Stimulated activated CD4-positive, alpha-beta T cell treated with anti-CD3 and anti-CD28 coated beads, Interleukin-2, amount 100 ng/mL, for 4 hours (primary cell): ENCODE measurements around the gene UBA3.

Experiments used
- DNase-seq: peaks from one replicate; pipeline ENCODE4 v3.0.0-alpha.2; 2020; ENCODE audit warnings: low read depth

Gene UBA3

GRCh38 chr3:69097407-69098086 is 17.4 kb upstream of the UBA3 start:
- DNase-seq: no peak

DNA sequence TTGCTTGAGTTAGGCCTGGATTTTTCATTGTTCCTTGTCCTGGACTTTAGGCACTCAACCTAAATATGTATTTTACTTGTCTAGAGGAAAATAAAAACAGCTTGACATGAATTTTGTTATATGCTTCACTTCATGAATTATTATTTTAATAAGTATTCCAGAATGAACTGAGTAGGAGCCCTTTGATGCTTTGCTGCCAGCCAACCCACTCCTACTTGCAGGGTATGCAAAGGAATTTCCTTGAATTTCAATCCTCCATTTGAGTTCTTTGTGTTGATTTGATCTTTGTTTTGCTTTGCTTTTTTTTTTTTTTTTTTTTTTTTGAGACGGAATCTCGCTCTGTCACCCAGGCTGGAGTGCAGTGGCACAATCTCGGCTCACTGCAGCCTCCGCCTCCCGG is 16.1 kb upstream of the UBA3 start:
- DNase-seq: no peak

DNA sequence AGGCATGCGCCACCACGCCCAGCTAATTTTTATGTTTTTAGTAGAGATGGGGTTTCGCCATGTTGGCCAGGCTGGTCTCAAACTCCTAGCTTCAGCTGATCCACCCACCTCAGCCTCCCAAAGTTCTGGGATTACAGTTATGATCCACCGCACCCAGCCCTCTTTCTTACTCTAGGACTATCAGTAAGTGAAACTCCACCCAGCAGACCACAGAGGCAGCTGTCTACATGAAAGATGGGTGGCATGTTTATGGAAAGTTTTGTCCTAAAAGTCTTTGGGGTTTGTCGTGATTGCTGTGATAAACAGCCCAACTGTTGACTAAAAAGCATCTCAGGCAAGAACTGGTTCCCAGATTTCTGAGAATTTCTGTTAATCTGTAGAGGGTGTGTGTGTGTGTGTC is 15.5 kb upstream of the UBA3 start:
- DNase-seq: no peak

DNA sequence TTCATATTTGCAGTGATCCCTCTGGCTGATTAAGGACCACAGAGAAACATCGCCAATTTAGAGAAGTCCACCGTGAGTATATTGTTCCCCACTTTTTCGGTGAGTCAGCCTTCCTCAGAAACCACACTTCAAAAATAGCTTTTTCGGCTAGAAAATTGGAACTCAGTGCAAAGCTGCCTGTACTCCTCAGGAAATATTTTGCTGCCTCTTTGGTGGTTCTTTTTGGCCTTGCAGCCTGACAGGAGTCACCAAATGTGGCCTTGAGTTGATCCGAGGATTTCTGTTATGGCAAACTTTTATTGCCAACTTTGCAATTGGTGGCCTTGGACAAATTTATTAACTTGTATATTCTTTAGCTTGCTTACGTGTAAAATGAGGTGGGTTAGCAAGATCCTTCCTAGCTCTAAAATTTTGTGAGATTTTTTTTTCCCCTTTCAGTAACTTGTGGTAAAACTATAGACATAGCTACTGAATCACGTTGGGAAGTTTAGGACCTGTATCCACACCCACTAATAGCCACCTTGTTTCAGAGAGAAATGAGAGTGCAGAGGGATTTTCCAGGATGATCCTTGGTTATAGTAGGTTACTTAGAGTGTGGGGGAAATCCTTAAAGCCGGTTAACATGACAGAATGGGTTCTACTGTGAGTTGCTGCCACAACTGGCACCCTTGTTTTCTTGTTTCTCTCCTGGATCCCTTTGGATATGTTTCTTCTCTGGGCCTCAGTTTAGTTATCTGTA is 14.5 kb upstream of the UBA3 start:
- DNase-seq: no peak

DNA sequence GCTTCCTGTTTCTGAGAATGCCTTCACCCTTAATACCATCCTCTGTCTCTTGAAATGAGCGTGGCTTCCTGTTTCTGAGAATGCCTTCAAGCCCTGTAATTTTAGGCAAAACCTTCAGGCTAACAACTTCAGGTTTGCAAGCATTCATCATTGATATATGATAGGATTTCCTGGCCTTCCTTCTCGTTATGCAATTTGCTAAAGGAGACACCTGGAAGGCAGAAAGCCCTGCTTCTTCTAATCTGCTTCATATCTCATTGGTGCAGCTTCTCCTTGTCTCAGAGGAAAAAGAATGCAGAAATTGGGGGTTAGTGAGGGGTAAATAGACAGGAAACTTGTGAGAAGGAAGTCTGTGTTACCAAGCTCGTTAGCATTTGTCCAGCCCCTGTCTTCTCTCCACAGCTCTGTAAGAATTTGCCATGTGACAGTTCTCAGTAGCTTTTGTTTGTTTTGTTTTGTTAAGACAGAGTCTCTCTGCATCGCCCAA is 11.9 kb upstream of the UBA3 start:
- no peak for DNase-seq

GRCh38 chr3:69091389-69092029 is 11.3 kb upstream of the UBA3 start:
- DNase-seq: no peak

- no peak for DNase-seq
Observed at GRCh38 chr3:69090021-69090420, 9.9 kb upstream of the UBA3 start.

DNA sequence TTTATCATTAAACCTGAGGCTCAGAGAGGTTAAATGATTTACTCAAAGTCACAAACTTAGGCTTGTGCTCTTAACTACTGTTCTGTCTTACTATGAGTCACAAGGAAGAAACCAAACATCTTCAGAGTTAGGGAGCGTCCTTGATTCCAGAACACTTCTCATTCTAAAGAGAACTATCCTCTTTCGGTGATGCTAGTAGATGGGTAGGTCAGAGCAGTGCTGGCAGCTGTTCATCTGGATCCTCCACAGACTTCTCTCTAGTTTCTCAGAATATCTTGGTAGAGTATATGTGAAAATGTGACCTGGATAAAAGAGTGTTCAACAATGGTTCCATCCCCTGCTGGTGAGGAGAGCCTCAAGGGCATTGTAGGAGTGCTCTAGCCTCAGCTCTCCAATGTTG is 7.9 kb upstream of the UBA3 start:
- DNase-seq: no peak

DNA sequence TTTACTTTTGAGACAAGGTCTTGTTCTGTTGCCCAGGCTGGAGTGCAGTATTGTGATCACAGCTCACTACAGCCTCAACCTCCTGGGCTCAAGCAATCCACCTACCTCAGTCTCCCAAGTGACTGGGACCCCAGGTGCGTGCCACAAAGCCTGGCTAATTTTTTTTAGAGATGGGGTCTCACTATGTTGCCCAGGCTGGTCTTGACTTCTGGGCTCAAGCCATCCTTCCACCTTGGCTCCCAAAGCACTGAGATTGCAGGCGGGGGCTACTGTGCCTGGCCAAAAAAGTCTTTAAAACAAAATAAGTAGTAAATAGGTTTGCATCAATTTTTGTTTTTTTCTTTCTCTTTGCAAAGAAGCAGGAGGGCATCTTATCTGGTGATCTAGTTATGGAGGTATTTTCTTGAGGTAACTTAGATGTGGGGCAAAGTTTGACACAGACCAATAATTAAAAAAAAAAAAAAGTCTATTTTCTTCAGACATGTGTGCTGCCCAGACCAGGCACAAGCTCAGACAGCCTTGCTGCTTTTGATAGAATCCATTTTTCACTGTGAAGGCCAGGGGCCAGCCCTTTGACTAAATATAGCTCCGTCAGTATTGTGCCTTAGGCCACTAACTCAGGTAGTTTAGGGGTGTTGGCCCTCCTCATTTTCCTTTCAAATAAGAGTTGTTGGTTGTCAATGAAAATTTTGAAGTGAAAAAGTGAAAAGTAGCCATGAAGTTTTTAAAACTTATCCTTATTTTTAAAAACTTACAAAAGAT is 7.0 kb upstream of the UBA3 start:
- DNase-seq: no peak

- DNase-seq: peak; percentile 69
Observed at GRCh38 chr3:69085833-69086722, 5.9 kb upstream of the UBA3 start.

DNA sequence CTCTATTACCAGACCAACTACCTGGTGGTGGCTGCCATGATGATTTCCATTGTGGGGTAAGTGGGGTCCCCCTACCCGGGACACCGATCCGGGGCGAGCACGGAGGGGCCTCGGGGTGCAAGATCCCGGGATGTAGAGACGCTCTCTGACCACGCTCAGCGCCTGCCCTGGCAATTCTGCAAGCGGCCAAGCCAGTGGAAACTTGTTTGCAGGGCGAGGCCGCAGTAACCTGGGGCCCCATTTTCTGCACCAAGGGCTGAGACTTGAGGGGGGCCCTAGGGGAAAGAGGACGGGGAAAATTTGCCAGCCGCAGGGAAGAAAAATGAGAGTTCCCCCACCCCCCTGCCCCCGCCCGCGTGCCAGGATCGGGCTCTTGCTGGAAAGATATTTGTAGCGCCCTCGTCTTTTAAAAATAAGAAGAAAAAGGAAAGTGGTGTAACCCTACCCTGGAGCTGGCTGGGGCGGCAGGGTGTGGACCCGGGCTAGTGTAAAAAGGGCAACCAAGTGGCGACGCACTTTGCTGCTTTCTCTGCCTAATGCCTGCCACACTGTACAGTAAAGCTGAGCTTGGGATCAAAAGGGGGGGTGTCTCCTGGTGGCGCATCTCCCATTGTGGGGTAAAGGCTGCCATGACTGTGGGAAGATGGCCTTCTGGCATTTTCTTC is 5.1 kb upstream of the UBA3 start:
- DNase-seq: no peak

DNA sequence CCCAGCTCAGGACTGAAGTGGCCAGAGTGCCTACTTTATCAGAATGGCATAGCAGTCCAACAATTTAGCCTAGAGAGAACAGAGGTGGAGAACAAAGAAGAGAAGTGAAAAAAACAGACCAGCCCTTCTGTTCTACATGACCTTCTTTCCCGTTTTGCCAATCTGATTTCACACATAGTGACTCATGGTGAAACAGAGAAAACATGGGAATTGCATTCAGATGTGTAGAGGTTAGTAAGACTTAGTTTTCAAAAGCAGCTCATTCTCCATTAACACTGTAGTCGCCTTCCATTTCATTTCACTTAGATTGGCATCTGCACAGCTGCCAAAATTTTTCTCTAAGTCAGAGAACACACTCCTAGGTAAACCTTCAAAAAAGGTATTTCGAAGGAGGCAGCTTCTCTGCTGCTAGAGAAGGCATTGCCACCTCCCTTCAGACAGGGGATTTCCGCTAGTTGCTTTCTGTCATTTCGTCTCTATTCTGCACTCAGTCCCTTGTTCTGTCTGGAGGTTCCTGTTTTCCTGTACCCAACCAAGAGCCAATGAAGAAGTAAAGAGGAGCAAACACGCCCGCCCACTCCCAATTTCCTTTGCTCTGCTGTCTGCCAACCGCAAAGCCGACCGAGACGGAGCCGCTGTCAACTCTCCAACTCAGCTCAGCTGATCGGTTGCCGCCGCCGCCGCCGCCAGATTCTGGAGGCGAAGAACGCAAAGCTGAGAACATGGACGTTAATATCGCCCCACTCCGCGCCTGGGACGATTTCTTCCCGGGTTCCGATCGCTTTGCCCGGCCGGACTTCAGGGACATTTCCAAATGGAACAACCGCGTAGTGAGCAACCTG is 4.4 kb upstream of the UBA3 start, which contains the start of gene ARL6IP5:
ARL6IP5 (plus strand) TSS at position 612 of the 842 bp plus-strand sequence; CDS start at position 723, 111 bp downstream.
- DNase-seq: peak; percentile 85

DNA sequence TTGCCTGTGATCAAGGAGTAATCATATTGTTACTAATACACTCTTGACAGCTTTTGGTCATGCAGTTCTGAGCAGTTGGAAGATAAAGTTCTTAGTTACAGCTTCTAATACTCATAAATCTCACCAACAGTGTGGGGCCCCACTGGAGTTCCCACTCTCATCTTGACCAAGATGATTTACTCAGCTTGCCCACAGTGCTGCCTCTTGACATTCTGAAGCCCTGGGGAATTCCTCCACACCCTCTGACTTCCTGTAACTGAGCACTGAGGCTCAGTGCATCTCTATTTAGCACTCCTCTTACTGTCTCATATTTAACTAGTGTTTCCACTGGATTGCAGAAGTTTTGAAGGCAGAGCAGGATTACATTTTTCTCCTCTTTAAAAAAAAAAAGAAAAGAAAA is 2.6 kb upstream of the UBA3 start:
- DNase-seq: peak; percentile 67

DNA sequence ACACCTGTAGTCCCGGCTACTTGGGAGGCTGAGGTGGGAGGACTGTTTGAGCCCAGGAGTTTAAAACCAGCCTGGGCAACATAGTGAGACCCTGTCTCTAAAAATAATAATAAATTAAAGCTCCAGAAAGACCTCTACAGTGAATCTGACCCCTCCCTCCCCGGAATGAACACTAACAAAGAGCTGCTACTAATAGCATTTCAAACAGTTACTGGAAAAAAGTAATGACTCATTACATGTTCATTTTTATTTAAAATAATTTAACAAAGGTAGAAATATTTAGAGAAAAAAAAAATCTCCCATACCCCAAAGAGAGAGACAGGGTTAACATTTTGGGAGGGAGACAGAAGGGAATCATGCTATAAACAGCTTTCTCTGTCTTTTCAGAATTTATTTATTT is 2.2 kb upstream of the UBA3 start:
- no peak for DNase-seq

DNA sequence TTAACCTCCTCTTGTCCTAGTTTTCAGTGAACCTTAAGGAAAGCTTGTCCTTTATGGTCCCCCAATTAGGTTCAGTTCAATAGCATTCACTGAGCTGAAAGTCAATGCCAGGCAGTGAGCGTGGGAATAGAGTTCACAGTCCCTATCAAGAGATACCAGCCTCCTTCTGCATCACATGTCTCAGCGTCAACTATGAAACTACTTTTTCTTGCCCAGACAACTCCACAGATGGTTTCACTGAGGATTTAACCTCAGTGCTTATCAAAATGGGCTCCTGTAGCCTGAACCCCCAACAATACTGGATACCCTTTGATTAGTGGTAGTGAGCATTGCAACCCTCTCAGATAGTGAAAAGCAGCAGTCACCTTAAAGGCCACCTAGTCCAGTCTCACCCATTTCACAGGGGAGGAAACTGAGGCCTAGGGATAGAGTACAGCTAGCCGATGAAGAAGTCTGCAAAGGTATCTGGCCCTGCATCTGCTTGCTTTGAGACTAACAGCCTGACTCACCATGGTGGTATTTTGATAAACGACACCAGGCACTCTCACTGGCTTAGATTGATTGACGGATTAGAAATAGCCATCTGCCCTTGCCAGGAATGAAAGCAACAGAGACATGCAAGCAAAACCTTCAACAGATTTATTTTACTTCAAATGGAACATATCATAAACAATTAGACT is 1.6 kb upstream of the UBA3 start:
- DNase-seq: no peak

DNA sequence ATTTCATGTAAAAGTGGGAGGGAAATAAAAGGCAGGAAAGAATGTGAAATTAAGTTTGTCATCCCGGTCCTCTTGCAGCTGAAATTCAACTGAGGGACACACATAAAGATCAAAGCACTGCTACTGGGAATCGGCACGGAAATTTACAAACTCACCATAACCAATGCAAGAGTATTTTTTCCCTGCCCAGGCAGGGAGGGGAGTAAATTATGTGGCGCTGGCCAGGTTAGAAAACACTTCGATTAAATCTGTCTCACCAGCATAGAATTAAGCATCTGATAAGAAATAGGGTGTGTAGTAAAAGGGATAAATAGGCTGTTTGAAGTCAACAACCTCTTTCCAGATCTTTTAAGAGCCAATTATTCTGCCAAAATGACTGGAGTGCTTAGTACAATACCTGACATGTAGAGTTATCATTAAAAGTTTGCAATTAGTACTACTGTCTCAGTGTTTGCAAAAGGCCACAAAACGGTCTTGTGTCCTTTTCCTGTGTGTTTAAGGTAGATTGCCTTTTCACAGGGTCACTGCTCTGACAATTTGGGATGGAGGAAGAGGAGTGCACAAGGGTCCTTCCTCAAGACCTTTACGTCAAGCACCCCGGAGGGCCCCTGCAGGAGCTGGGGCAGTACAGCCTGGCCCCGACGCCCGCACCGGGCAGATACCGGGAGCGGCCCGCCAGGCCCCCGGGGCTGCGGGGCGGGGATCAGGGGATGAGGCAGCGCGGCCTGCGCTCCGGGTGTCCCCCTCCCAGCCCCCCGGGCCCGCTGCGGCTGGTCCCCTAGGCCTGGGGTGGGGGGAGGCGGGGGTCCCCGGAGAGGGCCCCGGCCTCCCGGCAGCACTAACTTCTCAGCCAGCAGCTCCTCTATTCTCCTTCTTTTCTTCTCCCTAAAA is 651 bp downstream of the UBA3 start:
- DNase-seq: no peak

- DNase-seq: no peak
Observed at GRCh38 chr3:69072928-69073327, 7.2 kb downstream of the UBA3 start.

DNA sequence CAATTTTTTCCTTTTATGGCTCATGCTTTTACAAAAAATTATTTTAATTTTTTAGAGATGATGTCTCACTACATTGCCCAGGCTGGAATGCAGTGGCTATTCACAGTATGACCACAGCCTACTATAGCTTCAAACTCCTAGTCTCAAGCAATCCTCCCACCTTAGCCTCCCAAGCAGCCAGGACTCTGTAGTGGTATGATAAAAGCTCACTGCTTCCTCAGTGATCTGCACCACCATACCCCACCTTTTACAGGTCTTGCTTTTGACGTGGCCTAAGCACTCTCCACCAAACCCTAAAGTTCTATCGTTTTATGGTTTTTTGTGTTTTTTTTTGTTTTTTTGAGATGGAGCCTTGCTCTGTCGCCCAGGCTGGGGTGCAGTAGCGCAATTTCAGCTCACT is 14.0 kb downstream of the UBA3 start:
- DNase-seq: no peak
